ENCODE data around the gene NRN1. TPM values are rescaled to one million over a fixed set of nuclear protein-coding genes. Genes with fewer than 3 reads are reported as not detected.

Gene NRN1
- total RNA-seq, 3 donors from 2014 or later, result 2.7 to 10.6 (median 3.6) TPM

- H3K36me3 ChIP-seq (ENCODE audit: low read depth), result no peaks in the 10 kb centered on the region
- TF ChIP-seq, protein P1, sequence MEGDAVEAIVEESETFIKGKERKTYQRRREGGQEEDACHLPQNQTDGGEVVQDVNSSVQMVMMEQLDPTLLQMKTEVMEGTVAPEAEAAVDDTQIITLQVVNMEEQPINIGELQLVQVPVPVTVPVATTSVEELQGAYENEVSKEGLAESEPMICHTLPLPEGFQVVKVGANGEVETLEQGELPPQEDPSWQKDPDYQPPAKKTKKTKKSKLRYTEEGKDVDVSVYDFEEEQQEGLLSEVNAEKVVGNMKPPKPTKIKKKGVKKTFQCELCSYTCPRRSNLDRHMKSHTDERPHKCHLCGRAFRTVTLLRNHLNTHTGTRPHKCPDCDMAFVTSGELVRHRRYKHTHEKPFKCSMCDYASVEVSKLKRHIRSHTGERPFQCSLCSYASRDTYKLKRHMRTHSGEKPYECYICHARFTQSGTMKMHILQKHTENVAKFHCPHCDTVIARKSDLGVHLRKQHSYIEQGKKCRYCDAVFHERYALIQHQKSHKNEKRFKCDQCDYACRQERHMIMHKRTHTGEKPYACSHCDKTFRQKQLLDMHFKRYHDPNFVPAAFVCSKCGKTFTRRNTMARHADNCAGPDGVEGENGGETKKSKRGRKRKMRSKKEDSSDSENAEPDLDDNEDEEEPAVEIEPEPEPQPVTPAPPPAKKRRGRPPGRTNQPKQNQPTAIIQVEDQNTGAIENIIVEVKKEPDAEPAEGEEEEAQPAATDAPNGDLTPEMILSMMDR (IDR thresholded peaks at IDR 0.05), result no peak
- intact Hi-C loops (cut with DNase I, micrococcal nuclease), result no loop called here
- H3K9me3 ChIP-seq, result no peaks in the 10 kb centered on the region
- DNase-seq (no peak), ATAC-seq (no peak)
- H3K4me1 ChIP-seq (ENCODE audit: low read depth), result peaks cover 30% of the 10 kb centered on the region
- no peak overlapping the region for H3K4me3 ChIP-seq
Observed at GRCh38 chr6:6008089-6008647, 1.4 kb upstream of the NRN1 start.

- Histone ChIP-seq H3K9me3 (no peaks in the 10 kb centered on the region), H3K36me3 (ENCODE audit: low read depth) (no peaks in the 10 kb centered on the region), H3K4me1 (ENCODE audit: low read depth) (peaks cover 35% of the 10 kb centered on the region), H3K4me3 (no peak overlapping the region)
- DNase-seq (peak in 1 of 3 donors; percentile 39), ATAC-seq (peak; percentile 4)
- TF ChIP-seq, protein P1 (IDR thresholded peaks at IDR 0.05), result no peak
- intact Hi-C loops (cut with DNase I, micrococcal nuclease), result no loop called here
Observed at GRCh38 chr6:6007366-6008088, 802 bp upstream of the NRN1 start.

DNA sequence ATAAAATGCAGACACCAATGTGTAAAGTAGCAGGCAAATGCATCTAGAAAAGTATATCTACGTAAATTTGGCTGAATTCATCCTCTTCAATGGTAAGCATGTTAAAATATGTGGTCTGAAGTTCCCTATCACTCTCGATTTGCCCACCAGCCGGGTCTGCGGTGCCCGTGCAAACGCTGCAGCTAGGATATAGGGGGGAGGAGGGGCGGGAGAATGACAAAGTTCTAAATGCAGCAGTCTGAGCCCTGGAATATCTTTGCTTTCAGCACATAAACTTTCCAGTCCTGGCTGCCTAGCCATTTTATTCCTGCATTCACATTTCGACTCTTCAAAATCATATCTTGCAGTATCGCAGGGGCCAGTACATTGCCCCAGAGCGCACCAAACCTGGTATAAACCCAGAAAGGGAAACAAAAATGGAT, 708 bp downstream of the NRN1 start:
- Histone ChIP-seq H3K4me1 (ENCODE audit: low read depth) (peaks cover 41% of the 10 kb centered on the region), H3K36me3 (ENCODE audit: low read depth) (no peaks in the 10 kb centered on the region), H3K4me3 (no peak overlapping the region), H3K9me3 (no peaks in the 10 kb centered on the region)
- no peak for ATAC-seq
- TF ChIP-seq, protein P1 (IDR thresholded peaks at IDR 0.05), result no peak
- intact Hi-C loops (cut with DNase I, micrococcal nuclease), result no loop called here
- DNase-seq, result no peak

- Histone ChIP-seq H3K4me1 (ENCODE audit: low read depth) (peaks cover 41% of the 10 kb centered on the region), H3K36me3 (ENCODE audit: low read depth) (no peaks in the 10 kb centered on the region), H3K9me3 (no peaks in the 10 kb centered on the region), H3K4me3 (no peak overlapping the region)
- TF ChIP-seq, protein P1 (IDR thresholded peaks at IDR 0.05), result no peak
- ATAC-seq (no peak), DNase-seq (no peak)
- intact Hi-C loops (cut with DNase I, micrococcal nuclease), result no loop called here
Observed at GRCh38 chr6:6005051-6006005, 1.4 kb downstream of the NRN1 start.

GRCh38 chr6:6004390-6004995, 2.2 kb downstream of the NRN1 start:
- intact Hi-C loops (cut with DNase I, micrococcal nuclease), result no loop called here
- no peak for ATAC-seq
- Histone ChIP-seq H3K36me3 (ENCODE audit: low read depth) (no peaks in the 10 kb centered on the region), H3K4me1 (ENCODE audit: low read depth) (peaks cover 41% of the 10 kb centered on the region), H3K9me3 (no peaks in the 10 kb centered on the region), H3K4me3 (no peak overlapping the region)
- TF ChIP-seq, protein P1 (IDR thresholded peaks at IDR 0.05), result no peak
- no peak for DNase-seq

All from mucosa of descending colon (tissue), 3 donors.